Adipocyte (in vitro differentiated cells): ENCODE measurements around the gene BCR.

Experiments used
- DNase-seq: peaks from one replicate; pipeline ENCODE4 v3.0.0-alpha.2; 2015; ENCODE audit warnings: low read depth
- H3K27me3 ChIP-seq: replicated peaks from 2 replicates; pipeline ENCODE4 v1.7.0; 2013; ENCODE audit warnings: mild to moderate bottlenecking, low read length, moderate library complexity; ENCODE audit not compliant: control insufficient read depth, insufficient read depth
- H3K36me3 ChIP-seq: 2 replicates; pipeline ENCODE4 v1.7.0; 2013; ENCODE audit warnings: low read length, mild to moderate bottlenecking, moderate library complexity; ENCODE audit not compliant: control insufficient read depth, insufficient read depth, severe bottlenecking
- H3K4me1 ChIP-seq: 2 replicates; pipeline ENCODE4 v1.7.0; 2013; ENCODE audit warnings: mild to moderate bottlenecking, low read length, moderate library complexity; ENCODE audit not compliant: control insufficient read depth, insufficient read depth
- H3K4me3 ChIP-seq: 2 replicates; pipeline ENCODE4 v1.7.0; 2013; ENCODE audit warnings: mild to moderate bottlenecking, low read length, moderate library complexity
- H3K9ac ChIP-seq: 2 replicates; pipeline ENCODE4 v1.7.0; 2013; ENCODE audit warnings: mild to moderate bottlenecking, low read length, moderate library complexity
- H3K9me3 ChIP-seq: 2 replicates; pipeline ENCODE4 v1.7.0; 2013; ENCODE audit warnings: mild to moderate bottlenecking, low read length, moderate library complexity; ENCODE audit not compliant: control insufficient read depth

Gene BCR

DNA sequence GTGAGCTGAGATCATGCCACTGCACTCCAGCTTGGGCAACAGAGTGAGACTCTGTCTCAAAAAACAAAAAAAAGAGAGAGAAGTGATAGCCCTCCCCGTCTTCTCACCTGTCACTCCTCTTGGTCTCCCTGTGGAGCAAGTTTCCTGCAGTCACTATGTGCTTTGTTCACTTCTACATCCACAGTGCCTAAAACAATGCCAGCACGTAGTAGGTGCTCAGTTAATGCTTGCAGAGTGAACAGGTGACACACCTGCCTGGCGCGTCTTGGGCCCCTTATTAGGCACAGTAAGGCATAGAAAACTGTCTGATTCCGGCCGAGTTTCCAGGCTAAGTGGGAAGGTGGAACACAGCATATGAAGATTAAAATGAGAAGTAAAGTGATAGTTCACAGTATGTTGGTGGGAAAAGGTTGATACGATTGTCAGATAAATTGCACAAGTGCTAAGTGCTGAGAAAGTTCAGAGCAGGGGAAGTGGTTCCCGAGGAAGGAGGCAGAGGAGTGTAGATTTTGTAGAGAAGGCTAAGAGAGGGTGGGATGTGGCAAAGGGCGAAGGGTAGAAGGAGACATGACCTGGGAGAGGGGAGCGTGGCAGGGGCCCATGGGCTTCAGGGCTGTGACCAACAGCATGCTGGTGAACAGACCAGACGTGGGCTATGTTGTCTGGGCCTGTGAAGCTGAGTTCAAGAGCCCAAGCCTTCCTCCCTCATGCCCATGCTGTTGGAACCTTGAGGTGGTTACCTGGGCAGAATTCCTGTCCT lies 41.9 kb downstream of the BCR start:
- H3K4me3 ChIP-seq = no peak overlapping the region
- H3K36me3 ChIP-seq = no peaks in the 10 kb centered on the region
- peaks cover 64% of the 10 kb centered on the region for H3K4me1 ChIP-seq
- no peak overlapping the region for H3K9ac ChIP-seq
- no peaks in the 10 kb centered on the region for H3K27me3 ChIP-seq
- DNase-seq = no peak
- no peaks in the 10 kb centered on the region for H3K9me3 ChIP-seq

DNA sequence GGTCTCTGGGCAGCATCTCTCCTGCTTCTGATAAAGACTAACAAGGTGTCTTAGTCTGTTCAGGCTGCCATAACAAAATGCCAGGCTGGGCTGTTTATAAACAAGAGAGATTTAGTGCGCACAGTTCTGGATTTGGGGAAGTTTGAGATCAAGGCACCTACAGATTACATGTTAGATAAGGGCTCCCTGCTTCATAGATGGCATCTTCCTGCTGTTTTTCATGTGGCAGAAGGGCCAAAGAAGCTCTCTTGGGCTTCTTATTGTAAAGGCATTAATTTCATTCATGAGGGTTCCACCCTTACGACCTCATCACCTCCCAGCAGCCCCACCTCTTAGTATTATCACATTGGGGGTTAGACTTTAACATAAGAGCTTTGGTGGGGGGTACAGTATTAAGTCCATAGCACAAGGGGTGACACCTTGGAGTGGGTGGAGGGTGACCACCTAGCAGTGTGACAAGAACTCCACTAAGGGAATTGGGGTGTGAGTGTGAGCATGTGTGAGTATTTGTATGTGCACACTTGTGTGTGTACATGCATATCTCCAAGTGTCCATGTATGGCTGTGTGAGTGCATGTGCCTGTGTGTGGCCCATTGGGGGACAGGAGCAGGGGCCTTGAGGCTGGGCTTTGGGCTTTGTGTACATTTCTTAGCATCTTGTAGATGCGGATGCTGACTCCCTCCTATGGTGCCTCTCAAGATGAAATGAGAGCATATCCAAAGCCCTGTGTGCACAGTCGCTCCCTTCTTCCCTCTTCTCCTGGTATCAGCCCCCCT lies 42.7 kb downstream of the BCR start:
- Histone ChIP-seq H3K36me3 (no peaks in the 10 kb centered on the region), H3K4me3 (no peak overlapping the region), H3K4me1 (peaks cover 66% of the 10 kb centered on the region), H3K9ac (no peak overlapping the region), H3K27me3 (no peaks in the 10 kb centered on the region), H3K9me3 (no peaks in the 10 kb centered on the region)
- DNase-seq = no peak

DNA sequence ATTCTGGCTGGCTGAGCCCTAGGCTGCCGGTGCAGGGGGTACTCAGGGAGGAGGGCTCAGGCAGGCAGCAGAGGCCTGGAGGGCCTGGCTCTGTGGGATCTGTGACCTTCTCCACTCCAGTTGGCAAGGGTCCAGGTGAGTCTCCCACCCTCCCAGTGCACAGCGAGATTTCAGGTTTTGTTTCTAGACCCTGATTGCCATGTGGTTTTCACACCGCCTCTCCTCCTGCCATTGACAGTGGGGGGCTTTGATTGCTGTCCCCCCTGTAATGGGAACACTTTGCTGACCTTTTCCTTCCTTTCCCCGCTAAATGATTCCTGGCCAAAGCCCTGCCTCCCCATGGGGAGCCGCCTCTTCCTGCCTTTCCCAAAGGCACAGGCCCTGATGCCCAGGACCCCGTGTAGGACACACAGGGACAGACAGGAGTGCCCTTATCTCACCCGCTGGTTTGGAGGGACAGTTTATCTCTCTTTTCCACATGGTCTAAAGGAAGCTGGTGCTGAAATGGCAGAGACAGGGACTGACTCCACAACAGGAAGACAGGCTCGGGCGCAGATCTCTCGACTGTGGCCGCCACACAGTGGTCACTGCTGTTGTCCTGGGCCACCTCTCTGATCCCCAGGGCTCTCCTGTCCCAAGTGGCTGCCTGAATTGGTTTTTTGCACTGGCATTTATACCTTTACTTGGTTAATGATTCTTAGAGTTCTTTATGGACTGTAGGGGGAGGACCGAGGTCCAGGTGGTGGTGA lies 43.4 kb downstream of the BCR start:
- Histone ChIP-seq H3K36me3 (no peaks in the 10 kb centered on the region), H3K27me3 (no peaks in the 10 kb centered on the region), H3K4me3 (no peak overlapping the region), H3K4me1 (peaks cover 60% of the 10 kb centered on the region), H3K9ac (no peak overlapping the region), H3K9me3 (peaks cover 8% of the 10 kb centered on the region)
- DNase-seq = no peak

DNA sequence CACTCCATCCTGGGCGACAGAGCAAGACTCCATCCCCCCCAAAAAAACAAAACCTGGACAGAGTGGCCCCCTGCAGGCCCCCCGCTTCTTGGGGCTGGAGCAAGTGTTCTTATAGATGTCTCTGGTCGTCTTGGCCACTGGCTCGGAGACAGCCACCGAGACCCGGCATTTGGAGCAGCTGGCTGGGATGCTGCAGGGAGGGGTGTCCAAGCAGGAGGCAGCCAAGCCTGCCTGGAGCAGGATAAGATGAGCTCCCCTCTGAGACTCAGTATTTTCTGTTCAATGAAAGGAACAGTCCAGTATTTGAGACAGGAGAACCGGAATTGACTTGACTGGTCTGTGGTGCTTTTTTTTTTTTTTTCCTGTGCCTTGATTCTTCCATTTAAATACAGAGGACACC lies 44.5 kb downstream of the BCR start:
- H3K4me1 ChIP-seq = peaks cover 50% of the 10 kb centered on the region

DNA sequence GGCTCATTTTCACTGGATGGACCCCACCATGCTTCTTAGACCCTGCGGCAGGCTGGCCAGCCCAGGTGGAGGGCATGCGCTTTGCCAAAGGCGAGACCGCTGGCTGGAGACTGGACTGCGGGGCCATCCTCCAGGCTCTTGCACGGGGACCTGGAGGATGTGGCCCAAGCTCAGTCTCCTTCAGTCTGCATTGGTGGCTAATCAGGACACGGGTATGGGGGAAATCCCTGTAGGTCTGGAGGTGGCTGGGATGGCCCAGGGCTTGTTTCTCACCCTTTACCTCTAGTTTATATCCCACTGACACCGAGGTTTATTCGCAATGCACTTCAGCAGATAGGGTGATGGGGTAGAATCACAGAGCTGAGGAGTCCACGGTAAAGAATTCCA lies 45.0 kb downstream of the BCR start:
- Histone ChIP-seq H3K9me3 (peaks cover 14% of the 10 kb centered on the region), H3K4me1 (peaks cover 45% of the 10 kb centered on the region), H3K4me3 (no peak overlapping the region), H3K36me3 (no peaks in the 10 kb centered on the region), H3K27me3 (no peaks in the 10 kb centered on the region), H3K9ac (peak overlapping the region; percentile 43)
- DNase-seq = no peak

More for the DNA sequence above, 44.5 kb downstream of the BCR start:
- H3K9ac ChIP-seq = no peak overlapping the region
- H3K36me3 ChIP-seq = no peaks in the 10 kb centered on the region
- DNase-seq = no peak
- H3K27me3 ChIP-seq = no peaks in the 10 kb centered on the region
- H3K4me3 ChIP-seq = no peak overlapping the region
- H3K9me3 ChIP-seq = peaks cover 14% of the 10 kb centered on the region

DNA sequence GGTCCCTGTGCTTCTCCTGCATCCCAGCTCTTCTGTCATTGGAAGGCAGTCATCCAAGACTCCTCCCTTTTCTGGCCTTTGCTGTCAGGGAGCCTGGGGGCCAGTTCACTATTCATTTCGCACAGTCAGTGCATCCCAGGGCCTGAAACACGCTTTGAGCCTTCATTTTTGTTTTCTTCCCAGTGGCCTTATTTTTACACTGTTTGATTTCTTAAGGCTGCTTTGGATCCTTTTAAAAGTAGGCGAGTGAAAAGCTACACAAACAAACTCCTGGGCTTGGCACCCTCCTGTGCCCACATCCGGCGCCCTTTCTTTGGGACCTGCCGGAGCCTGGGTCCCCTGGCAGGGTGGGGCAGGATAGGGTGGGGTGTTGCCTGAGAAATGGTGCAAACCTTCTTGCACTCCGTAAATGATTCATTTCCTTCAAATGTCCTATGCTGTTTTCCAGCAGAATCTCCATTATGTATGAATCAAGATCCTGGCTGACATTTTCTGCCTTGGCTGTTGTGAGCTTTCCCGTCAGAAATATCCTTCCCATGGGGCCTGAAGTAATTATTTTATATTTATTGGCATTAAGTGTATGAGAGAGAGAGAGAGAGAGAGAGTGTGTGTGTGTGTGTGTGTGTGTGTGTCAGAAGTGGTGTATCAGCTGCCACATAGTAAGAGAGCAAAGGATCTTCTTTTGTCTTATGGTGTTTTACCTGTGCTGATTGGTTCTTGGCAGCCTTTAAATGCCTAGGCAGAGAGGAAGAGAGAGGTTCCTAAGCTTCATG lies 45.6 kb downstream of the BCR start:
- H3K36me3 ChIP-seq = no peaks in the 10 kb centered on the region
- H3K27me3 ChIP-seq = no peaks in the 10 kb centered on the region
- H3K4me1 ChIP-seq = peaks cover 39% of the 10 kb centered on the region
- peak; percentile 37 for DNase-seq
- peak overlapping the region; percentile 38 for H3K4me3 ChIP-seq
- peak overlapping the region; percentile 47 for H3K9ac ChIP-seq
- H3K9me3 ChIP-seq = peaks cover 14% of the 10 kb centered on the region

DNA sequence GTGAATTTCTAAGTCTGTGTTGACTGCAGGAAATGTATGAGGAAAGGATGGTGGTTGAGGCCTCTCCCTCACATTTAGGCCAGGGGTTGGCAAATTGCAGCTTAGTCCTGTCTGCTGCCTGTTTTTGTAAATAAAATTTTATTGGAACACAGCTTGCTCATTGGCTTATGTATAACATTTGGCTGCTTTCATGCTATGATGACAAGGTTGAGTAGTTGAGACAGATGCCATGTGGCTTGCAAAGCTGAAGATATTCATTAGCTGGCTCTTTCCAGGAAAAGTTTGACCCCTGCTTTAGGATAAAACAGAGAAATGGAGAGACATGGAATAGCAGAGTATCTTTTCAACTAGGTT lies 46.2 kb downstream of the BCR start:
- H3K9me3 ChIP-seq = peaks cover 14% of the 10 kb centered on the region
- peaks cover 35% of the 10 kb centered on the region for H3K4me1 ChIP-seq
- H3K9ac ChIP-seq = peak overlapping the region; percentile 47
- peak overlapping the region; percentile 38 for H3K4me3 ChIP-seq
- no peak for DNase-seq
- no peaks in the 10 kb centered on the region for H3K36me3 ChIP-seq
- no peaks in the 10 kb centered on the region for H3K27me3 ChIP-seq

DNA sequence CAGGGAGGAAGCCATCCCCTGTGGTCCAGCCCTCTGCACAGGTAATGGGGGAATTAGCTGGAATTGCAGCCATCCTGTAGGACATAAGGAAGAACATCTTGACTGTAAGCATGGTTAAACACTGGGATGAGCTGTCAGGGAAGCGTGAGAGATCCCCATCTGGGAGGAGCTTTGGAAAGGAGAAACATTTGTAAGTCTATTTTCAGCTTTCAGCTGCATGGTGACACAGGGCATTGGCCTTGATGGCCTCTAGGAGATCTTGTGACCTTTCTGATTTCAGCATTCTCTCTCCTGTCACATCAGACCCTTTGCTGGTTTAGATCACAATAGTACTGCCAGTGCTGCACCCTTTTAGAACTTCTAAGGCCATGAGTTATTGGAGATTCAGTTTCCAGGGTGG lies 47.1 kb downstream of the BCR start:
- DNase-seq = no peak
- no peaks in the 10 kb centered on the region for H3K27me3 ChIP-seq
- H3K4me3 ChIP-seq = no peak overlapping the region
- H3K9me3 ChIP-seq = peaks cover 14% of the 10 kb centered on the region
- H3K9ac ChIP-seq = no peak overlapping the region
- H3K36me3 ChIP-seq = no peaks in the 10 kb centered on the region
- H3K4me1 ChIP-seq = peaks cover 35% of the 10 kb centered on the region

DNA sequence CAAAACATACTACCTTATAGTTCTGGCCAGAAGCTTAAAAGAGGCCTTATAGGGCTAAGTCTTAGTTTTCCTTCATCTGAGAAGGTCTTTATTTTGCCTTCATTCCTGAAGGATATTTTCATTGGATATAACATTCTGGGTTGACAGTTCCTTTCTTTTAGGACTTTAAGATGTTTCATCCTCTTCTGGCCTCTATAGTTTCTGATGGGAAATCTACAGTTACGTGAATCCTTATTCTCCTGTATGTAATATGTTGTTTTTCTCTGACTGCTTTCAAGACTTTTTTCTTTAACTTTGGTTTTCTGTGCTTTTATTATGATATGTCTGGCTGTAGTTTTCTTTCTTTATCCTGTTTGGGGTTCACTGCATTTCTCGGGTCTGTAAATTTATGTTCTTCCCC lies 48.2 kb downstream of the BCR start:
- no peaks in the 10 kb centered on the region for H3K36me3 ChIP-seq
- no peak overlapping the region for H3K4me3 ChIP-seq
- H3K27me3 ChIP-seq = no peaks in the 10 kb centered on the region
- H3K9me3 ChIP-seq = peaks cover 14% of the 10 kb centered on the region
- no peak for DNase-seq
- peaks cover 31% of the 10 kb centered on the region for H3K4me1 ChIP-seq
- H3K9ac ChIP-seq = no peak overlapping the region

DNA sequence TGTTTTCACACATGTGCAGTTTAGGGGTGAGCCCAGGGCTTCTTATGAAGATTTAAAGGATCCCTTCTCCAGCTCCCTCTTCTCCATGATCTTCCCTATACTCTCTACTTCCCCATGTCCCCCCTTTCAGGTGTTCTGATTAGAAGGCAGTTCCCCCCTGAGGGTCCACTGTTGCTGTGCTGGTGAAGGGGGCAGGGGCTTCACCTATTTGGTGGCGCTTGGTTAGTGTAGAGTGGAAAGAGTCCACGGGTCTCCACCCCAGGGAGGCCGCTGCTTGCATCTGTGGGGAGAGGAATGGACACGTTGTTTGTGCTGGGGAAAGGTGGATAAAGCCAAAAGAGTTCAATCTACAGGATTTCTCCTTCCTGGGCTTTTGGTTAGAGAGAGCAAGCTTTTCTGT lies 49.3 kb downstream of the BCR start:
- H3K4me1 ChIP-seq = peaks cover 34% of the 10 kb centered on the region

More for the DNA sequence above, 49.3 kb downstream of the BCR start:
- Histone ChIP-seq H3K27me3 (no peaks in the 10 kb centered on the region), H3K4me3 (no peak overlapping the region), H3K36me3 (no peaks in the 10 kb centered on the region), H3K9ac (no peak overlapping the region), H3K9me3 (peaks cover 14% of the 10 kb centered on the region)
- no peak for DNase-seq
